ENCODE results near the gene PLCD1.

Gene PLCD1

GRCh38 chr3:37964146-37964545, 65.3 kb downstream of the PLCD1 start:
- no peak for DNase-seq (ENCODE audit: low read depth in 2 of 2)

- no peak for DNase-seq (ENCODE audit: low read depth in 2 of 2)
Measured at GRCh38 chr3:37963635-37964034, 65.8 kb downstream of the PLCD1 start.

- DNase-seq (ENCODE audit: low read depth in 2 of 2): no peak
Measured at GRCh38 chr3:37963016-37963415, 66.4 kb downstream of the PLCD1 start.

- DNase-seq (ENCODE audit: low read depth in 2 of 2): no peak
Measured at GRCh38 chr3:37961622-37962431, 67.6 kb downstream of the PLCD1 start.

- no peak for DNase-seq (ENCODE audit: low read depth in 2 of 2)
Measured at GRCh38 chr3:37957539-37957936, 71.9 kb downstream of the PLCD1 start.

All from activated CD4-positive, alpha-beta T cell treated with anti-CD3 and anti-CD28 coated beads for 24 hours (primary cell).